ENCODE results near the gene ZDHHC14. TPM values are rescaled to one million over a fixed set of nuclear protein-coding genes. Genes with fewer than 3 reads are reported as not detected.

The ZDHHC14 gene
- total RNA-seq, 2 donors from 2014 or later: 8.8 to 11.6 TPM

GRCh38 chr6:157594292-157594691, 213.3 kb downstream of the ZDHHC14 start:
- intact Hi-C loops (cut with DNase I, micrococcal nuclease): loop anchor here in 1 of 2 donors (10.0 kb wide), 1 partner anchor 279 kb away; no protein-coding TSS in a partner anchor

GRCh38 chr6:157595768-157596167, 214.8 kb downstream of the ZDHHC14 start:
- ATAC-seq (no peak), DNase-seq (no peak)
- intact Hi-C loops (cut with DNase I, micrococcal nuclease): loop anchor here in 1 of 2 donors (10.0 kb wide), 1 partner anchor 281 kb away; no protein-coding TSS in a partner anchor

More at GRCh38 chr6:157594292-157594691, 213.3 kb downstream of the ZDHHC14 start:
- no peak for DNase-seq
- ATAC-seq: no peak

- intact Hi-C loops (cut with DNase I, micrococcal nuclease): loop anchor here in 1 of 2 donors (10.0 kb wide), 1 partner anchor 282 kb away; no protein-coding TSS in a partner anchor
- no peak for DNase-seq
- no peak for ATAC-seq
These were observed 215.5 kb downstream of the ZDHHC14 start for GRCh38 chr6:157596461-157596860.

- no peak for DNase-seq
These were observed 215.9 kb downstream of the ZDHHC14 start for GRCh38 chr6:157596886-157597285.

GRCh38 chr6:157597461-157598312, 216.7 kb downstream of the ZDHHC14 start:
- ATAC-seq (peak; percentile 90), DNase-seq (peak in 1 of 2 donors; percentile 72)
- intact Hi-C loops (cut with DNase I, micrococcal nuclease): loop anchor here in 1 of 2 donors (10.0 kb wide), 1 partner anchor 283 kb away; no protein-coding TSS in a partner anchor

More at GRCh38 chr6:157596886-157597285, 215.9 kb downstream of the ZDHHC14 start:
- ATAC-seq: no peak
- intact Hi-C loops (cut with DNase I, micrococcal nuclease): loop anchor here in 1 of 2 donors (10.0 kb wide), 1 partner anchor 282 kb away; no protein-coding TSS in a partner anchor

GRCh38 chr6:157599191-157599590, 218.2 kb downstream of the ZDHHC14 start:
- DNase-seq: no peak
- no peak for ATAC-seq
- intact Hi-C loops (cut with DNase I, micrococcal nuclease): loop anchor here in 1 of 2 donors (10.0 kb wide), 1 partner anchor 284 kb away; no protein-coding TSS in a partner anchor

- ATAC-seq: no peak
- intact Hi-C loops (cut with DNase I, micrococcal nuclease): no loop called here
- DNase-seq: no peak
These were observed 219.8 kb downstream of the ZDHHC14 start for GRCh38 chr6:157600807-157601206.

- DNase-seq (peak in 1 of 2 donors; percentile 16), ATAC-seq (no peak)
- intact Hi-C loops (cut with DNase I, micrococcal nuclease): no loop called here
These were observed 221.7 kb downstream of the ZDHHC14 start for GRCh38 chr6:157602521-157603295.

- DNase-seq (peak in 1 of 2 donors; percentile 4), ATAC-seq (no peak)
- intact Hi-C loops (cut with DNase I, micrococcal nuclease): no loop called here
These were observed 222.4 kb downstream of the ZDHHC14 start for GRCh38 chr6:157603314-157603940.

GRCh38 chr6:157603971-157604370, 223.0 kb downstream of the ZDHHC14 start:
- intact Hi-C loops (cut with DNase I, micrococcal nuclease): no loop called here
- DNase-seq (peak in 1 of 2 donors; percentile 5), ATAC-seq (no peak)

- intact Hi-C loops (cut with DNase I, micrococcal nuclease): no loop called here
- ATAC-seq: no peak
- no peak for DNase-seq
These were observed 223.8 kb downstream of the ZDHHC14 start for GRCh38 chr6:157604816-157605215.

- DNase-seq: no peak
- intact Hi-C loops (cut with DNase I, micrococcal nuclease): no loop called here
- ATAC-seq: no peak
These were observed 224.5 kb downstream of the ZDHHC14 start for GRCh38 chr6:157605484-157605883.

GRCh38 chr6:157606516-157606915, 225.5 kb downstream of the ZDHHC14 start:
- DNase-seq: no peak
- intact Hi-C loops (cut with DNase I, micrococcal nuclease): no loop called here
- ATAC-seq: no peak

GRCh38 chr6:157607317-157608109, 226.5 kb downstream of the ZDHHC14 start:
- intact Hi-C loops (cut with DNase I, micrococcal nuclease): no loop called here
- no peak for DNase-seq
- ATAC-seq: no peak

GRCh38 chr6:157608221-157609075, 227.5 kb downstream of the ZDHHC14 start:
- no peak for DNase-seq
- no peak for ATAC-seq
- intact Hi-C loops (cut with DNase I, micrococcal nuclease): no loop called here

- DNase-seq (no peak), ATAC-seq (no peak)
- intact Hi-C loops (cut with DNase I, micrococcal nuclease): no loop called here
These were observed 228.1 kb downstream of the ZDHHC14 start for GRCh38 chr6:157609117-157609516.

GRCh38 chr6:157609556-157609955, 228.6 kb downstream of the ZDHHC14 start:
- no peak for DNase-seq
- no peak for ATAC-seq
- intact Hi-C loops (cut with DNase I, micrococcal nuclease): no loop called here
